Chondrocyte (in vitro differentiated cells): ENCODE data around the gene CAPN10. TPM values are rescaled to one million over a fixed set of nuclear protein-coding genes. Genes with fewer than 3 reads are reported as not detected.
"Not testable (repeated sequence)": the region's sequence is repeated elsewhere in the genome, so short reads cannot be mapped to it uniquely, and the experiment has no call there.

Experiments used
- DNase-seq: peaks from one replicate; pipeline ENCODE4 v3.0.0; 2021; ENCODE audit warnings: mixed read lengths, low spot score
- H3K27ac Mint-ChIP-seq: one replicate; pipeline ENCODE4 v1.8.0; 2021; ENCODE audit warnings: mild to moderate bottlenecking, moderate library complexity, mixed read lengths; ENCODE audit not compliant: unreplicated experiment
- H3K27me3 Mint-ChIP-seq: 2 replicates; pipeline ENCODE4 v1.8.0; 2021; ENCODE audit warnings: low read depth, mixed read lengths
- H3K36me3 Mint-ChIP-seq: 2 replicates; pipeline ENCODE4 v1.8.0; 2021; ENCODE audit warnings: low read depth, mixed read lengths
- H3K4me1 Mint-ChIP-seq: 2 replicates; pipeline ENCODE4 v1.8.0; 2021; ENCODE audit warnings: low read depth, mild to moderate bottlenecking, mixed read lengths
- H3K4me3 Mint-ChIP-seq: one replicate; pipeline ENCODE4 v1.8.0; 2021; ENCODE audit warnings: mild to moderate bottlenecking, moderate library complexity, mixed read lengths; ENCODE audit not compliant: unreplicated experiment
- H3K9me3 Mint-ChIP-seq: 2 replicates; pipeline ENCODE4 v1.8.0; 2021; ENCODE audit warnings: low read depth, mixed read lengths
- CTCF ChIP-seq: fragments of 200-600 bp; sonication (generic); IDR thresholded peaks from 2 replicates; pipeline ENCODE4 v1.5.0; 2021; ENCODE audit warnings: antibody characterized with exemption, mild to moderate bottlenecking, moderate library complexity
- total RNA-seq: library from RNA; stranded (reverse); gene quantifications from 3 replicates; pipeline ENCODE4 v1.2.1, GENCODE V29; 2021

Gene CAPN10
- total RNA-seq, 1 donor from 2014 or later: 22.7 TPM

- peak; percentile 56 for DNase-seq
- peaks cover 12% of the 10 kb centered on the region for H3K9me3 Mint-ChIP-seq
- no peak overlapping the region for H3K27ac Mint-ChIP-seq
- TF ChIP-seq CTCF: no peak
- H3K27me3 Mint-ChIP-seq: no peaks in the 10 kb centered on the region
- H3K4me3 Mint-ChIP-seq: no peak overlapping the region
- H3K36me3 Mint-ChIP-seq: peaks cover 14% of the 10 kb centered on the region
- no peaks in the 10 kb centered on the region for H3K4me1 Mint-ChIP-seq
Measured at GRCh38 chr2:240614391-240614790, 27.9 kb downstream of the CAPN10 start.

- DNase-seq: no peak
- H3K27ac Mint-ChIP-seq: no peak overlapping the region
- H3K4me1 Mint-ChIP-seq: no peaks in the 10 kb centered on the region
- no peak for TF ChIP-seq CTCF
- peaks cover 12% of the 10 kb centered on the region for H3K9me3 Mint-ChIP-seq
- H3K36me3 Mint-ChIP-seq: peaks cover 14% of the 10 kb centered on the region
- no peak overlapping the region for H3K4me3 Mint-ChIP-seq
- H3K27me3 Mint-ChIP-seq: no peaks in the 10 kb centered on the region
Measured at GRCh38 chr2:240615396-240615795, 28.9 kb downstream of the CAPN10 start.

GRCh38 chr2:240615820-240616547 is 29.4 kb downstream of the CAPN10 start:
- Mint-ChIP-seq H3K9me3 (peaks cover 12% of the 10 kb centered on the region), H3K4me1 (no peaks in the 10 kb centered on the region)
- DNase-seq: peak; percentile 89

GRCh38 chr2:240616860-240617666 is 30.5 kb downstream of the CAPN10 start:
- DNase-seq: peak; percentile 25
- H3K36me3 Mint-ChIP-seq, H3K4me1 Mint-ChIP-seq, H3K4me3 Mint-ChIP-seq, H3K27ac Mint-ChIP-seq, H3K27me3 Mint-ChIP-seq: not testable (repeated sequence)
- H3K9me3 Mint-ChIP-seq: peaks cover 12% of the 10 kb centered on the region

More at GRCh38 chr2:240615820-240616547, 29.4 kb downstream of the CAPN10 start:
- Mint-ChIP-seq H3K27ac (no peak overlapping the region), H3K4me3 (no peak overlapping the region), H3K36me3 (peaks cover 14% of the 10 kb centered on the region), H3K27me3 (no peaks in the 10 kb centered on the region)
- no peak for TF ChIP-seq CTCF

- H3K4me3 Mint-ChIP-seq: no peak overlapping the region
- no peak overlapping the region for H3K27ac Mint-ChIP-seq
- H3K9me3 Mint-ChIP-seq: peaks cover 12% of the 10 kb centered on the region
- H3K27me3 Mint-ChIP-seq: no peaks in the 10 kb centered on the region
- TF ChIP-seq CTCF: no peak
- DNase-seq: no peak
- peaks cover 4% of the 10 kb centered on the region for H3K4me1 Mint-ChIP-seq
- H3K36me3 Mint-ChIP-seq: peaks cover 5% of the 10 kb centered on the region
Measured at GRCh38 chr2:240618776-240619175, 32.2 kb downstream of the CAPN10 start.
